ENCODE measurements around the gene ARL15. TPM values are rescaled to one million over a fixed set of nuclear protein-coding genes. Genes with fewer than 3 reads are reported as not detected.

The ARL15 gene
- total RNA-seq, 1 experiment from 2014 or later, result 13.0 TPM

DNA sequence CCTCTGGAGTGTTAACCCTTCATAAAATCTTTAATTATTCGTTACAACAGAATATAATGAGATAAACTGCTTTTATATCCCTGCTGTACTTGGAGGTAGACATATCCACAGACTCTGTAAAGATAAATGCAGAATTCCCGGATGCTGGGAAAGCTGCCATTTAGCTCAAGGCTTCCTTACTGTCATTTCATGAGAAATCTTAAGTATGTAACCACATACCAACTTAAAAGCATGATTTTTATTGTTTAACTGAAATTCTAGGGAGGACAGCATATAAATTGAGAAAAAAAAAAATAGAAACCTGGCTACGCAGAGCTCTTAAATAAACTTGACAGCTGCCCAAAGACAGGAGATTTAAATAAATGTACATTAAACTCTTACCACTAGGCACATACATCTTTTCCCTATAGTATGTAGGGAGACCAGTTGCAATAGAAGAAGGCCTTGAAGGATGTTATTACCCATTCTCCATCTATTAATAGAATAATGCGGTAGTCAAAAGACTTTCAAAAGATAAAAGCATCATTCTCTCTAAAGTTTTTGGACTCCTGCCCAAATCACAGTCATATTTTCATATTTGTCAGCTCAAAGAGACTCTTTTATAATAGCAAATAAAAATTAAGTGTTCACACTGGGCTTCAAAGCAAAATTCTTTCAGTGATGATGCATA lies 376.1 kb downstream of the ARL15 start:
- H3K27me3 ChIP-seq (ENCODE audit: insufficient read depth, low read length), result no peaks in the 10 kb centered on the region
- H2BK120ac ChIP-seq (ENCODE audit: low read depth, low read length, poor library complexity, severe bottlenecking), result no peak overlapping the region
- no peak overlapping the region for H3K4me3 Mint-ChIP-seq
- H3K27me3 Mint-ChIP-seq (ENCODE audit: low read depth), result no peaks in the 10 kb centered on the region
- no peak overlapping the region for H4K8ac ChIP-seq (replicated peaks; ENCODE audit: insufficient read length, low read depth, low read length)
- no peak overlapping the region for H3K4ac ChIP-seq (ENCODE audit: low read depth, low read length)
- H2BK5ac ChIP-seq (ENCODE audit: insufficient read length, low read length), result no peak overlapping the region
- no peaks in the 10 kb centered on the region for H3K79me2 ChIP-seq (ENCODE audit: insufficient read depth, low read length)
- no peak for DNase-seq
- no peak overlapping the region for H3K27ac Mint-ChIP-seq
- H4K5ac ChIP-seq (ENCODE audit: insufficient read length, low read depth, low read length), result no peak overlapping the region
- H3K23me2 ChIP-seq (ENCODE audit: insufficient read length, low read depth, low read length, poor library complexity, severe bottlenecking), result no peaks in the 10 kb centered on the region
- no CpG with 5 or more reads among the region's 4 CpGs for WGBS (ENCODE audit: extremely low coverage, insufficient read length, low lambda C conversion rate)
- no peak overlapping the region for H3K9ac ChIP-seq (ENCODE audit: extremely low read depth, insufficient read length, low read length)
- H2BK12ac ChIP-seq (ENCODE audit: insufficient read length, low read depth, low read length), result no peak overlapping the region
- no peaks in the 10 kb centered on the region for H4K20me1 ChIP-seq (ENCODE audit: control insufficient read depth, insufficient read depth, insufficient read length)
- H3K9me3 ChIP-seq (ENCODE audit: control insufficient read depth, low read depth, low read length), result no peaks in the 10 kb centered on the region
- TF ChIP-seq, protein P1, sequence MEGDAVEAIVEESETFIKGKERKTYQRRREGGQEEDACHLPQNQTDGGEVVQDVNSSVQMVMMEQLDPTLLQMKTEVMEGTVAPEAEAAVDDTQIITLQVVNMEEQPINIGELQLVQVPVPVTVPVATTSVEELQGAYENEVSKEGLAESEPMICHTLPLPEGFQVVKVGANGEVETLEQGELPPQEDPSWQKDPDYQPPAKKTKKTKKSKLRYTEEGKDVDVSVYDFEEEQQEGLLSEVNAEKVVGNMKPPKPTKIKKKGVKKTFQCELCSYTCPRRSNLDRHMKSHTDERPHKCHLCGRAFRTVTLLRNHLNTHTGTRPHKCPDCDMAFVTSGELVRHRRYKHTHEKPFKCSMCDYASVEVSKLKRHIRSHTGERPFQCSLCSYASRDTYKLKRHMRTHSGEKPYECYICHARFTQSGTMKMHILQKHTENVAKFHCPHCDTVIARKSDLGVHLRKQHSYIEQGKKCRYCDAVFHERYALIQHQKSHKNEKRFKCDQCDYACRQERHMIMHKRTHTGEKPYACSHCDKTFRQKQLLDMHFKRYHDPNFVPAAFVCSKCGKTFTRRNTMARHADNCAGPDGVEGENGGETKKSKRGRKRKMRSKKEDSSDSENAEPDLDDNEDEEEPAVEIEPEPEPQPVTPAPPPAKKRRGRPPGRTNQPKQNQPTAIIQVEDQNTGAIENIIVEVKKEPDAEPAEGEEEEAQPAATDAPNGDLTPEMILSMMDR (conservative IDR thresholded peaks at IDR 0.05), result no peak
- no peak overlapping the region for H2AFZ ChIP-seq (ENCODE audit: low read length)
- H3K36me3 Mint-ChIP-seq (ENCODE audit: insufficient read depth in 1 of 3, low read depth in 3 of 3), result no peaks in the 10 kb centered on the region
- H3T11ph ChIP-seq (ENCODE audit: low read length), result no peak overlapping the region
- H3K27ac ChIP-seq (ENCODE audit: insufficient read length, low read depth, low read length), result no peak overlapping the region
- H3K56ac ChIP-seq (ENCODE audit: insufficient read length, low read depth, low read length), result no peak overlapping the region
- H2BK20ac ChIP-seq (ENCODE audit: low read depth, low read length, poor library complexity, severe bottlenecking), result no peak overlapping the region
- H3K23ac ChIP-seq (ENCODE audit: insufficient read length, low read depth, low read length), result no peak overlapping the region
- H3K9me3 Mint-ChIP-seq, result no peaks in the 10 kb centered on the region
- peaks cover 22 to 41% of the 10 kb centered on the region in 2 experiments for H3K4me1 Mint-ChIP-seq
- no peak overlapping the region for H2AK5ac ChIP-seq (ENCODE audit: insufficient read length, low read length)
- no peak overlapping the region for H4K91ac ChIP-seq (ENCODE audit: insufficient read length, low read depth, low read length)
- H3K4me2 ChIP-seq (ENCODE audit: insufficient read depth, insufficient read length, low read length), result no peak overlapping the region
- H3K79me1 ChIP-seq (ENCODE audit: insufficient read depth, low read depth, low read length, poor library complexity, severe bottlenecking), result no peaks in the 10 kb centered on the region
- no peaks in the 10 kb centered on the region; the same call in 1 of the 2 replicates for H3K4me1 ChIP-seq (ENCODE audit: insufficient read depth, low read length)
- no peak overlapping the region for H2BK15ac ChIP-seq (ENCODE audit: low read depth, low read length)
- no peak overlapping the region for H3K14ac ChIP-seq (ENCODE audit: insufficient read depth, low read length)
- no peak overlapping the region for H3K18ac ChIP-seq (ENCODE audit: insufficient read length, low read depth, low read length)
